T47D (cell line): ENCODE results near the gene ABLIM1.

Experiments
- DNase-seq, 2 experiments: peaks; one replicate each; pipeline versions ENCODE4 v3.0.0 to v3.0.0-alpha.2; 2011 to 2012; ENCODE audit warnings: low read depth in 1 of 2, low spot score in 1 of 2
- JUND ChIP-seq: IDR thresholded peaks from 2 replicates; pipeline ENCODE4 v1.6.1; 2012; ENCODE audit warnings: low read depth
- in situ Hi-C: cut with HindIII; loops from 2 replicates; pipeline ENCODE4 v1.10.0; 2016; ENCODE audit warnings: low sequenced_read_pairs, low pct_unique_long_range_greater_than_20kb

The ABLIM1 gene

DNA sequence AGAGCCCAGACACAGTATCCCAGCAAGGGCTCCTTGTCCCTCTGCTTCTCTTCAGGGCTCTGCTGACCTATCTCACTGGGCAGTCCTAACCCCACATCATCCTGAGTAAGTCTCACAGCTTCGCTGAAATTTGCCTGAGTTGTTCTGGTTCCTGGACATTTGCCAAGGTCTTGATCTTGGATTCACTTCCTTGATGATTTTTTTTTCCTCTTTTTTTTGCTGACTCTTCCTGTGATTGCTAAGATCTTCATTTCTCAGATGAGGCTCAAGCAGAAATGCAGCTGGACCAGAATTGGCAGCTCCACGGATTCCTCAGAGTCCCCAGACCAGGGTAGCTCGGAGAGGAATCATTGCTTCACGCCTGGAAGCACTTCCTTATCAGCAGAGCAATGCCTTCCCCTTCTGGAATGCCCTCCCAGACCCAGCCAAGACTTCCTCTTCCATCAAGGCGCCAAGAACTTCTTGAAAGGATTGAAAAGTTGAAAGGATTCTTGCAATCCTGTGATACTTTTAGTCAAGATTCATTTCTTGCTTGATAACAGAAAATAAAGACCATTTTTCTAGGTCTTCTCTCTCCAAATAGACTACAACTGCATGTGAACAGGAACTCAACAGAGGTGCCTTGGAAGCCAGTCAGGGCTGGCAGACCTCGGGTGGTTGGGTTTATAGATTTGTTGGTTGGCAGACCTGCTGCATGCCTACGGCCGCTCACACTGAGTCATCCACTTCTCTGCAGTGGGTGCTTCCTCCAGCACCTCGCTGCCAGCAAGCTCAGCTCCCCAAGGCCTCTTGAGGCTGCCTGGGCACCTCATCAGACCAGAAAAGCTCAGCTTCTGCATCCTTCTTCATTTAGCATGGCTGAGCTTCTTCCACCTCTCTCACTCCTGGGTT, 244.9 kb downstream of the ABLIM1 start:
- no peak for TF ChIP-seq JUND
- peak in 1 of 2 experiments; percentile 17 for DNase-seq
- in situ Hi-C loops = no loop called here

DNA sequence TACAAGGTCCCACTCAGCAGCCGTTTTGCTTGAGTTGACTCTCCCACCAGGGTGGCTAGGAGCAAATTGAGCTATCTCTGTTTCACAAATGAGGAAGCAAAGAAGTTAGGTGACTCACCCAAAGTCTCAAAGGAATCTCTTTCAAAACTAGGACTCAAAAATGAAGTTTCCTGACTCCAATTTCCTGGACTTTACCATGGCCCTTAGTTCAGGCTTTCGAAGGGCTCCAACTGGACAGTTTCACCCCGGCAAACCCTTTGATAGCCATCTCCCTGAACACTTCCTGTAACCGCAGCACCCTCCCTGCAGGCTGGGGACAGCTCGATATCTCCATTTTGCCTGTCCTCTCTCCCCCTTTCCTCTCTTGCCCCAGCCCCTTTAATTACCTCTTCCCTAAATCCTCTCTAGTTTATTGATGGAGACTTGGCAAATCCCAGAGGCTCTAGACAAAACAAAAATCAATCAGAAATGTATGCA, 249.1 kb downstream of the ABLIM1 start:
- TF ChIP-seq JUND = no peak
- DNase-seq = no peak
- in situ Hi-C loops = no loop called here

DNA sequence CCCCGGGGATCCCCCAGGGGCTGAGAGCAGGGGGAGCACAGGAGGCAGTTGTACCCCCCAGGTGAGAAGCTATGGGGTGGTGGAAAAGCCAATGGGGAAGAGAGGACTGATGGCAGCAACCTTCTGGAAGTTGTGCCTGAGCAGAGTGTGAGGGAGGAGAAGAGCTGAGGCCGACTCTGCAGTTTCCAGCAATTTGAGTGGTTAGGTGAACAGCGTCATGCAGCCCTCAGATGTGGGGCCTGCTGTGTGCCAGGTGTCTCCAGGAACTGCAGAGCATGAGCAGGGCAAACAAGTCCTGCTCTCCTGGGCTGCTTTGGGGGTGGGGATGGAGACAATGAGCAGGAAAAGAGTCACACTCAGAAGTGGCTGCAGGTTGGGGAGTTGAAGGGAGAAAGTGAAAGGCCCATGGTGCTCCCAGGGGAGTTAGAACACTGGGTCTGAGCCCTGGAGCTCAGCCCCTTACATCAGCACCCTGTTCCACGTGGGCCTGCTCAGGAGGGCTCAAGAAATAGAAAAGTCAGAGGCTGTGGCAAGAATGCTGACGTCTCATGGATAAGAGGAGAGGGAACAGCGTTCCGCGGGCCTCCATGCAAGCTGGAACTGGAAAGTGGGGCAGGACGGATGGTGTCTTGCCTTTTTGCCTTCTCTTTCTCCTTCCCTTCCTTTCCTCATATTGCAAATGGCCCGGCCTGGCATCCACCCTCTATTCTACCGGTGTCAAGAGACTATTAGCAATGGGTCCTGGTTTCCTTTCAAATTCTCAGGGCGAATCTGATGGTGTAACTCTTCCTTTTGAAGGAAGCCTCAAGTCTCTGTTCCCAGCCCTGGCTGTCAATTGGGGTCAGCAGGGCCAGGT, 249.7 kb downstream of the ABLIM1 start:
- no peak for TF ChIP-seq JUND
- no peak for DNase-seq
- in situ Hi-C loops = no loop called here

DNA sequence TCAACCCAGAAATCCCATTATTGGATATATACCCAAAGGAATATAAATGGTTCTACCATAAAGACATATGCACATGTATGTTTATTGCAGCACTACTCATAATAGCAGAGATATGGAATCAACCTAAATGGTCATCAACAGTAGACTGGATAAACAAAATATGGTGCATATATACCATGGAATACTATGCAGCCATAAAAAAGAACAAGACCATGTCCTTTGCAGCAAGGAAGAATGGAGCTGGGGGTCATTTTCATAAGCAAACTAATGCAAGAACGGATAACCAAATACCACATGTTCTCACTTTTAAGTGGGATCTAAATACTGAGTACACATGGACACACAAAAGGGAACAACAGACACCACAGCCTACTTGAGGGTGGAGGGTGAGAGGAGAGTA, 251.6 kb downstream of the ABLIM1 start:
- DNase-seq = no peak
- in situ Hi-C loops = no loop called here
- TF ChIP-seq JUND = no peak

DNA sequence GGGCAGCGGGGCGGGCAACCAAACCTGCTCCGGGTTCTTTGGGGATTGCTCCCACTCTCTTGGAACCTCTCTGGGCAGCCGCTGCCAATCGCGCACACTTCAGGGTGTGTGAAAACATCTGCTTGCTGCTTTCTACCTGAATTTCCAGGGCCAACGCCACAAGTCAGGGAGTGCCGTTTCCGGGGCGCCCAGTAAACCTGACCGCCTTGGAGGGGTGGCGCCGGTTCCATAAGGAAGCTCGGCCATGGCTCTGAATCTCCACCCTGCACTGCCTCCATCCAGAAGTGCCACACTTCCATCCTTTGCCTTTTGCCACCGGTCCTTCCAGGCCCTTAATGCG, 253.1 kb downstream of the ABLIM1 start:
- no peak for TF ChIP-seq JUND
- in situ Hi-C loops = no loop called here
- no peak for DNase-seq

DNA sequence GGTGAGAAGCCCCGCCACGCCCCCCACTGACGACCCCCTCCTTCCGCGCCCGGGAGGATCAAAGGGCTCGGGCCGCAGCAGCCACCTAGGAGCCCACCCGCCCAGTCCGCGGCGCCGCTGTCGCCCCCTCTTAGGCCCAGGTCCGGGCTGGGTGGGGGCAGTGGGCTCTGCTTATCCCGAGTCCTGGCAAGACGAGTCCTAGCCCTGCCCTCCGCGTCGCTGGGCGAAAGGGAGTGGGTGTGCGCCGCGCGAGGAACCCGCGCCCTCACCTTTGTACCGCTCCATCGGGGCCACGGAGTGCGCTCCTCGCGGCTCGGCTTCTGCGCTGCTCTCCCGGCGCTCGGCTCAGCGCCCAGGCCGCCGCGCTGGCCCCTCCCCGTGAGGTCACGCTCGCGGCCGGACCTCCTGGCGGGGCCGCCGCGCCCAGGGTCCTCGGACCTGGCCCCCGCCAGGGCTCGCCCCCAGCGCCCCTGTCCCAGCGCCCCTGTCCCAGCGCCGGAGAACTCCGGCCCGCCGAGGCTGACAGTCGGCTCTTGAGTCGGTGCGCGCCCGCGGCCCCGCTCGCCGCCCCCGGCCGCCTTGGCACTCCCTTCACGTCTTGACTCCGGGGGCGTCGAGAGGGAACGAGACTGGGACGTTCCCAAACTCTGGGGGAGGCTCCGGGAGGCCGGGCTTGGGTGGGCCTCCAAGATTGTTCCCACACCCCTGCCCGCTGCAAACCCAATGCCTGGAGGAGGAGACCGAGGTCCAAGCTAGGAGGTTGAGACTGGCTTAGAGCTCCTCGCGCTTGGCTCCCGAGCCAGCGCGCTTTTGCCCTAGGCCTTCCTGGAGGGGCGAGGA, 253.7 kb downstream of the ABLIM1 start, which contains the start of gene AFAP1L2:
Gene AFAP1L2 (minus strand): TSS at position 332 of the 840 bp plus-strand sequence. CDS start 47 bp downstream, at position 285.
- peak in 1 of 2 experiments; percentile 46 for DNase-seq
- in situ Hi-C loops = no loop called here
- no peak for TF ChIP-seq JUND

DNA sequence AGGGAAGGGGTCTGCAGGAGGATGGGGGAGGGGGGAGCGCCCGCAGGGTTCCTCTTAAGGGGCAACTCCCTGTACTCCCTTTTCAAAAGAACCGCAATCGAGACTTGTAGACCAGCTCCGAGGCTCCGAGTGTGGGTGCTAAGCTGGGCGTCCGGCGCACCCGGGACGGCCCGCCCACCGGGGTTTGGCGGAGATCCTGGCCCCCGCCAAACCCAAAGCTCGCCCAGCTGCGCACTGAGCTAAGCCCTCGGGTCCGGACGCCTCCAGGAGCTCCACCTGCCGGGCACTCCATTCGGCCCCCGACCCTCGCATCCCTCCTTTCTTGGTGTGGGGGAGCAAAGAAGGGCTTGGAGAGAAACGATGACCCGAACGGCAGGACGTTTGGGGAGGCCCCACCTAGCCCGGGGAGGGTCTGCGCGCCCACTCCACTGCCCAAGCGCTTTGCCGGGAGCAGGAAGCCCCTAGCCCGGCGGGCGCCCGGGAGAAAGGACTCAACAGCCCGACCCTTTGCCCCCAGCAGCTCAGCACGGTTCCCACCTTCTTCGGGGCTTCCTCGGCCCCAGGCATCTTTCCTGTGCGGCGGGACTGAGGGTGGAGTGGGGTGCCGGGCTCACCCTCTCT, 254.4 kb downstream of the ABLIM1 start:
- DNase-seq = no peak
- in situ Hi-C loops = no loop called here
- TF ChIP-seq JUND = no peak

DNA sequence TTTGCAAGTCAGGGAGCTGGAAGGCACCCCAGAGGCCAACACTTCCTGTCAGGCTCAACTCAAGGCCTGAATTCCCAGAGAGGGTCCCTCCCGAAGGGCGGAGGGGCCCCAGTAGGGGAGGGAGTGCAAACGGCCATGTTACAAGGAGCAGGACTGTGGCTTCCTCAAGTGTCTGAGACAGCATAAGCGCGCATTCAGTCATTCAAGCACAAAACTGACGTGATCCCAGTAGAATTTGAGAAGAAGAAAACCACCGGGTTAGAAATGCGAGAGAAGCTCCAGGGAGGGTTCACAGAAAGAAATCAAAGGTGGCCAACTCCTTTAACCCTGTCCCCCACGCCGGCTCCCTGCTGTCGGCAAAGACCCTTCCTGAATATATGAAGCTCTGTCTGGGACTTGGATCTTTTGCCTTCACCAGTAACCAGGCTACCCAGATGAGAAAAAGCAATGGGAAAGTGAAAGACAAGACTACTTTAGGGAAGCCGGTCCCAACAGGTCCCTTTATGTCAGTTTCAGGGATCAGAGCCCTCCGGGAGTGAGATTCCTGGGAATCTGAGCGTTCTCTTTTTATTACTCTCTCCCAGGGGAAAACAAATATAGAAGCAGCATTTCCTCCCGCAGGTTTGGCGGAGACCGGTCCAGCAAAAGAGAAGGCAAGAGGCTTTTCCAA, 255.1 kb downstream of the ABLIM1 start:
- in situ Hi-C loops = no loop called here
- no peak for TF ChIP-seq JUND
- DNase-seq = no peak

DNA sequence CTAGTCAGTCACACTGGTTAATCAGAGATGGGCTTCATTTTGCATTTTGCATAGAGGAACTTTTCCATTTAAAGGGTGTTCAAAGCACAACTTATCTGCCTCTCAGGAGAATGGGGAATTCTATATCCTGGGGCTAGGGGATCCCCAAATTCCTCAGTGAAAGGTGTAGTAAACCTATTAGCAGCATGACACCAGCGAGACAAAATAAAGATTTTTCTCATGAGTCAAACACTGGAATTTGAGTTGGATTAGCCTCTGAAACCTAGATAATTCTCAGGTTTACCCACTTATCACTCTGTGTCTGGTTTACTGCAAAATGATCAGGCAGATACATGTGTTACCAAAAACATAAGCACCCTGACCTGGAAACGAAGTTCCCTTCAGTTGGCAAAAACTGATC, 255.8 kb downstream of the ABLIM1 start:
- in situ Hi-C loops = no loop called here
- no peak for TF ChIP-seq JUND
- DNase-seq = no peak

DNA sequence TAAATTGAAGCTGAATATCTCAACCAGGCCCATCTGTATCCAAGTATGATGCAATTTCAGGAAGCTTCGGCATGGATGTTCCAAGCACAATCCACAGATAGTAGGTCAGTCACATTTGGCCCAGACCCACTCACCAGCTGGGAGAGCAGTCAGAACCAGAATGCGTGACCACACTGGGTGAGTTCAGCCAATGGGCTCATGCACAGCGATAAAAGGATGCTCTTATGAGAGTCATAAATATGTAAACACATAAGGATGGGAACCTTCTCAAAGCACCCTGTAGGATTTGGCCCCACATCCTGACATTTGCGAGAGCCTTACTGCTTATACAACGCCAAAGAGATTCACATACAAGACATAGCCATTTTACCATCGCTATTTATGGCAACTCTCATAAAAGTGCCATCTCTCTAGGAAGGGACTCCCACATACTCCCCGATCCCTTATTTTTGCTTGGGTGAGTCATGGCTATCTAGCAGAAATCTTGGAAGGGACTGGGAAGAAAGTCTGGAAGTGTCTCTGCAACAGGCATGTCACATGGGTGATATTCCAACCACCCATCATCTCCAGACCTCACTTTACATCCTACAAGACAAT, 256.8 kb downstream of the ABLIM1 start:
- TF ChIP-seq JUND = no peak
- DNase-seq = no peak
- in situ Hi-C loops = no loop called here

DNA sequence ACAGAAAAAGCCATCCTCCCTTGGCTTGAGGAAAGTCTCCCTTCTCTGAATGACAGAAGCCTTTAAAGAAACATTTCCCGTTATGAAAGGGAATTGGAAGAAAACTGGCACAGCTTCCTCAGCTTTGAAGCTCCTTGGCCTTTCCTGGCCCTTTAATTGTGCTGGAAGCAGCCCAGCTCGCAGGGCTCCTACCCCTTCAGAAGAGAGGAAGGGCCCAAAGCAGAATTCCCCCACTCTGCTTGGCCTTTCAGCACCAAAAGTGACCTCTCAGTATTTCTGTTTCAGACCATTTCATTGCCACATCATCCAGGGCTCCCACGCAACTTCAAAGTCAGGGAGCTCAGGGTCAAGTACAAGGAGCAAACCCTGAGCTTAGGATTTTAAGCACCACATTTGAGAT, 258.0 kb downstream of the ABLIM1 start:
- TF ChIP-seq JUND = no peak
- DNase-seq = no peak
- in situ Hi-C loops = no loop called here

DNA sequence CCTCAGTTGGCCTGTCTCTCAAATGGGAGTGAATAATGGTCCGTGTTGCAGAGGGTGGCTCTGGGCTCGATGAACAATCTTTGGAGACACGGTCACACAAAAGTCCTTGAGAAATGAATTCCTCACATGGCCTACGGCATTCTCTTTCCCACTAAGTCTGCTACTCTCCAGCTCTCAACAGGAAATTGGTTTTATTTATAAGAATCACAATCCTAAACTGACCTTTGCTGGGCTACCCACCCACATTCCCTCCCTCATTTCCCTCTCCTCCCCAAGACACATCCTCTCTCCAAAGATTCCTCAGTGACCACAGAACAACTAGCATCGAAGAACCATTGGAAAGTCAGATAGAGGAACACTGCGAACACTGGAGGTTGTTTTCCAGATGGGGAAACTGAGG, 258.5 kb downstream of the ABLIM1 start:
- in situ Hi-C loops = no loop called here
- no peak for DNase-seq
- no peak for TF ChIP-seq JUND
